ENCODE data around the gene TLN1. TPM values are rescaled to one million over a fixed set of nuclear protein-coding genes. Genes with fewer than 3 reads are reported as not detected.

The TLN1 gene
- polyA plus RNA-seq, 12 donors = 83.0 to 108 (median 90.3) TPM; not detected in 1

GRCh38 chr9:35732800-35733541, 976 bp upstream of the TLN1 start:
- no peak for DNase-seq

- DNase-seq = no peak
These were observed 395 bp downstream of the TLN1 start for GRCh38 chr9:35731415-35732184.

- no peak for DNase-seq
These were observed 1.5 kb downstream of the TLN1 start for GRCh38 chr9:35730486-35730854.

- no peak for DNase-seq
These were observed 2.1 kb downstream of the TLN1 start for GRCh38 chr9:35729700-35730485.

GRCh38 chr9:35729101-35729500, 2.9 kb downstream of the TLN1 start:
- DNase-seq = no peak

- DNase-seq = no peak
These were observed 3.7 kb downstream of the TLN1 start for GRCh38 chr9:35728041-35728971.

- no peak for DNase-seq
These were observed 4.3 kb downstream of the TLN1 start for GRCh38 chr9:35727676-35728040.

GRCh38 chr9:35726931-35727330, 5.1 kb downstream of the TLN1 start:
- no peak for DNase-seq

GRCh38 chr9:35725362-35725761, 6.6 kb downstream of the TLN1 start:
- no peak for DNase-seq

- DNase-seq = no peak
These were observed 8.1 kb downstream of the TLN1 start for GRCh38 chr9:35723908-35724307.

GRCh38 chr9:35723426-35723825, 8.6 kb downstream of the TLN1 start:
- DNase-seq = no peak

GRCh38 chr9:35719546-35719945, 12.4 kb downstream of the TLN1 start:
- DNase-seq = no peak

GRCh38 chr9:35718721-35719511, 13.1 kb downstream of the TLN1 start:
- DNase-seq = no peak

- DNase-seq = no peak
These were observed 14.7 kb downstream of the TLN1 start for GRCh38 chr9:35717132-35717870.

- no peak for DNase-seq
These were observed 15.8 kb downstream of the TLN1 start for GRCh38 chr9:35716230-35716629.

- DNase-seq = no peak
These were observed 17.3 kb downstream of the TLN1 start for GRCh38 chr9:35714579-35715252.

- DNase-seq = no peak
These were observed 17.9 kb downstream of the TLN1 start for GRCh38 chr9:35714123-35714522.

- no peak for DNase-seq
These were observed 18.4 kb downstream of the TLN1 start for GRCh38 chr9:35713578-35713977.

GRCh38 chr9:35712762-35713400, 19.1 kb downstream of the TLN1 start:
- DNase-seq = no peak
